Urothelium cell line (cell line): ENCODE results near the gene RND2.
"Not testable (repeated sequence)": the region's sequence is repeated elsewhere in the genome, so short reads cannot be mapped to it uniquely, and the experiment has no call there.

Experiments
- DNase-seq: peaks from one replicate; pipeline ENCODE4 v3.0.0; 2011; ENCODE audit warnings: low spot score, mixed read lengths
- FAIRE-seq: peaks from 2 replicates; lab custom pipeline; 2011; peaks lifted over from hg19 to GRCh38; lab: Jason Lieb, UNC

RND2 gene

GRCh38 chr17:43025766-43026537 lies 921 bp downstream of the RND2 start:
- no peak for DNase-seq
- FAIRE-seq, result no peak

GRCh38 chr17:43026595-43026994 lies 1.6 kb downstream of the RND2 start:
- FAIRE-seq, result no peak
- no peak for DNase-seq

GRCh38 chr17:43027091-43028032 lies 2.3 kb downstream of the RND2 start:
- FAIRE-seq (no peak), DNase-seq (no peak)

- DNase-seq (no peak), FAIRE-seq (no peak)
These were observed 3.3 kb downstream of the RND2 start for GRCh38 chr17:43028221-43028861.

- peak; percentile 66 for FAIRE-seq
- no peak for DNase-seq
These were observed 5.2 kb downstream of the RND2 start for GRCh38 chr17:43030137-43030767.

- FAIRE-seq, result no peak
- no peak for DNase-seq
These were observed 6.6 kb downstream of the RND2 start for GRCh38 chr17:43031666-43032065.

GRCh38 chr17:43033948-43034881 lies 9.2 kb downstream of the RND2 start:
- DNase-seq (no peak), FAIRE-seq (no peak)

- FAIRE-seq, result no peak
- DNase-seq, result no peak
These were observed 9.9 kb downstream of the RND2 start for GRCh38 chr17:43034894-43035293.

- DNase-seq, result no peak
- FAIRE-seq, result no peak
These were observed 14.6 kb downstream of the RND2 start for GRCh38 chr17:43039646-43040045.

- no peak for FAIRE-seq
These were observed 15.6 kb downstream of the RND2 start for GRCh38 chr17:43040655-43041054.

GRCh38 chr17:43042025-43042628 lies 17.1 kb downstream of the RND2 start:
- DNase-seq, result no peak
- FAIRE-seq, result no peak

More at GRCh38 chr17:43040655-43041054, 15.6 kb downstream of the RND2 start:
- no peak for DNase-seq

GRCh38 chr17:43043307-43043706 lies 18.3 kb downstream of the RND2 start:
- DNase-seq, result no peak
- FAIRE-seq, result no peak

GRCh38 chr17:43044024-43044423 lies 19.0 kb downstream of the RND2 start:
- DNase-seq, result no peak

GRCh38 chr17:43051969-43052368 lies 26.9 kb downstream of the RND2 start:
- no peak for DNase-seq
- no peak for FAIRE-seq

More at GRCh38 chr17:43044024-43044423, 19.0 kb downstream of the RND2 start:
- FAIRE-seq, result no peak

GRCh38 chr17:43053008-43053407 lies 28.0 kb downstream of the RND2 start:
- not testable (repeated sequence) for DNase-seq, FAIRE-seq

GRCh38 chr17:43056051-43056450 lies 31.0 kb downstream of the RND2 start:
- DNase-seq, result no peak
- FAIRE-seq, result no peak

GRCh38 chr17:43062984-43063638 lies 38.1 kb downstream of the RND2 start:
- DNase-seq (no peak), FAIRE-seq (no peak)

GRCh38 chr17:43068570-43069367 lies 43.7 kb downstream of the RND2 start:
- DNase-seq (no peak), FAIRE-seq (no peak)
